ENCODE measurements around the gene UBR1. TPM values are rescaled to one million over a fixed set of nuclear protein-coding genes. Genes with fewer than 3 reads are reported as not detected.
A peak's percentile ranks its signal among the peaks of the same experiment; 100 is the strongest.

The UBR1 gene
- polyA plus RNA-seq, 1 donor (not counting 4 experiments of a cell fraction or from before 2014, with no cell fraction given): 17.4 TPM

- peaks cover 22% of the 10 kb centered on the region for H3K4me1 ChIP-seq (ENCODE audit: control insufficient read depth, extremely low read depth, insufficient read depth, low read length)
- dilution Hi-C loops (cut with MboI; ENCODE audit: extremely low pct_ligation_motif_present, low sequenced_read_pairs): no loop called here
- FAIRE-seq: no peak
- peak overlapping the region; percentile 83 to 96 (median 85) for H3K4me3 ChIP-seq (ENCODE audit: control insufficient read depth in 2 of 3, extremely low read depth in 1 of 3, insufficient read depth in 2 of 3, low read depth in 1 of 3, low read length in 3 of 3)
- no peak for TF ChIP-seq CTCF (optimal IDR thresholded peaks at IDR 0.05 in 1 of 3, IDR thresholded peaks at IDR 0.05 in 1 of 3, conservative IDR thresholded peaks at IDR 0.05 in 1 of 3; ENCODE audit: extremely low read depth in 1 of 3, insufficient read depth in 2 of 3, low read length in 3 of 3)
- no peak for TF ChIP-seq EZH2 (IDR thresholded peaks at IDR 0.05; ENCODE audit: low read length)
- peaks cover 1 to 5% of the 10 kb centered on the region in 2 experiments for H3K36me3 ChIP-seq (ENCODE audit: control insufficient read depth in 2 of 2, extremely low read depth in 1 of 2, insufficient read depth in 2 of 2, low read length in 2 of 2)
- H3K4me2 ChIP-seq (ENCODE audit: control insufficient read depth, extremely low read depth, insufficient read depth, low read depth, low read length): peak overlapping the region; percentile 98
- peak overlapping the region; percentile 74 for H3K27ac ChIP-seq (ENCODE audit: control insufficient read depth, insufficient read depth, low read length)
- no peaks in the 10 kb centered on the region for H3K9me3 ChIP-seq (ENCODE audit: control insufficient read depth, low read depth, low read length)
- H4K20me1 ChIP-seq (ENCODE audit: control insufficient read depth, extremely low read depth, insufficient read depth, low read length): no peaks in the 10 kb centered on the region
- H3K9ac ChIP-seq (ENCODE audit: control insufficient read depth, extremely low read depth, insufficient read depth, low read length): peak overlapping the region; percentile 83
- no peaks in the 10 kb centered on the region for H3K9me1 ChIP-seq (ENCODE audit: control insufficient read depth, extremely low read depth, insufficient read depth, low read length)
- peak overlapping the region; percentile 93 for H2AFZ ChIP-seq (ENCODE audit: control insufficient read depth, low read length)
- no peak for DNase-seq (ENCODE audit: low read depth, low spot score)
- H3K79me2 ChIP-seq (ENCODE audit: control insufficient read depth, insufficient read depth, low read length): peaks cover 31% of the 10 kb centered on the region
- H3K27me3 ChIP-seq (ENCODE audit: control insufficient read depth, extremely low read depth, insufficient read depth, low read length): no peaks in the 10 kb centered on the region
Observed at GRCh38 chr15:42919308-42919707, 186.5 kb downstream of the UBR1 start.

- Histone ChIP-seq H3K27me3 (ENCODE audit: control insufficient read depth, extremely low read depth, insufficient read depth, low read length) (no peaks in the 10 kb centered on the region), H4K20me1 (ENCODE audit: control insufficient read depth, extremely low read depth, insufficient read depth, low read length) (no peaks in the 10 kb centered on the region), H3K9me1 (ENCODE audit: control insufficient read depth, extremely low read depth, insufficient read depth, low read length) (no peaks in the 10 kb centered on the region), H3K9ac (ENCODE audit: control insufficient read depth, extremely low read depth, insufficient read depth, low read length) (no peak overlapping the region), H3K4me3 (ENCODE audit: control insufficient read depth in 2 of 3, extremely low read depth in 1 of 3, insufficient read depth in 2 of 3, low read depth in 1 of 3, low read length in 3 of 3) (no peak overlapping the region), H3K27ac (ENCODE audit: control insufficient read depth, insufficient read depth, low read length) (no peak overlapping the region), H3K4me1 (ENCODE audit: control insufficient read depth, extremely low read depth, insufficient read depth, low read length) (peaks cover 22% of the 10 kb centered on the region), H3K4me2 (ENCODE audit: control insufficient read depth, extremely low read depth, insufficient read depth, low read depth, low read length) (peak overlapping the region; percentile 98), H3K79me2 (ENCODE audit: control insufficient read depth, insufficient read depth, low read length) (peaks cover 34% of the 10 kb centered on the region), H2AFZ (ENCODE audit: control insufficient read depth, low read length) (no peak overlapping the region), H3K36me3 (ENCODE audit: control insufficient read depth in 2 of 2, extremely low read depth in 1 of 2, insufficient read depth in 2 of 2, low read length in 2 of 2) (peaks cover 1 to 5% of the 10 kb centered on the region in 2 experiments), H3K9me3 (ENCODE audit: control insufficient read depth, low read depth, low read length) (no peaks in the 10 kb centered on the region)
- TF ChIP-seq EZH2 (IDR thresholded peaks at IDR 0.05; ENCODE audit: low read length) (no peak), CTCF (optimal IDR thresholded peaks at IDR 0.05 in 1 of 3, IDR thresholded peaks at IDR 0.05 in 1 of 3, conservative IDR thresholded peaks at IDR 0.05 in 1 of 3; ENCODE audit: extremely low read depth in 1 of 3, insufficient read depth in 2 of 3, low read length in 3 of 3) (no peak)
- DNase-seq (ENCODE audit: low read depth, low spot score) (no peak), FAIRE-seq (no peak)
- dilution Hi-C loops (cut with MboI; ENCODE audit: extremely low pct_ligation_motif_present, low sequenced_read_pairs): no loop called here
Observed at GRCh38 chr15:42918047-42918446, 187.8 kb downstream of the UBR1 start.

Measured in keratinocyte (primary cell).